Hypothalamus (tissue), 51 donors: ENCODE data around the gene RAB43.

ENCODE experiments used
- DNase-seq, 51 donors: peaks; one replicate each; lab custom pipeline; 2025; lab: John Stamatoyannopoulos, UW

Gene RAB43

GRCh38 chr3:129040039-129040336 lies 81.6 kb downstream of the RAB43 start:
- no peak for DNase-seq

- DNase-seq: peak in 3 of 51 donors; percentile 6 to 23 (median 8)
These were observed 82.1 kb downstream of the RAB43 start for GRCh38 chr3:129039271-129040038.

GRCh38 chr3:129038121-129038855 lies 83.3 kb downstream of the RAB43 start:
- no peak for DNase-seq
